GM12878 (cell line): ENCODE results near the gene CXCL14.
"Not testable (repeated sequence)": the region's sequence is repeated elsewhere in the genome, so short reads cannot be mapped to it uniquely, and the experiment has no call there.

Experiments used
- EZH2 ChIP-seq: IDR thresholded peaks from 2 replicates; pipeline ENCODE4 v1.6.1; 2012; ENCODE audit warnings: low read depth, mild to moderate bottlenecking, control low read depth, inconsistent platforms, low read length, borderline replicate concordance; ENCODE audit not compliant: control insufficient read depth
- POLR2AphosphoS2 ChIP-seq: IDR thresholded peaks from 2 replicates; pipeline ENCODE4 v1.6.1; 2011; ENCODE audit warnings: low read depth, mild to moderate bottlenecking, low read length, improper control_type of control experiment, moderate library complexity
- SIN3A ChIP-seq: IDR thresholded peaks from 2 replicates; pipeline ENCODE4 v1.6.1; 2012; ENCODE audit warnings: low read depth, low read length, improper control_type of control experiment
- STAT1 ChIP-seq: fragments of 450-650 bp; conservative IDR thresholded peaks from 2 replicates; pipeline ENCODE4 v1.6.1; 2014; ENCODE audit warnings: antibody characterized with exemption, mild to moderate bottlenecking
- ZSCAN29 ChIP-seq: fragments of 450-650 bp; IDR thresholded peaks from 2 replicates; pipeline ENCODE4 v1.6.1; 2017; ENCODE audit warnings: mild to moderate bottlenecking, moderate library complexity

- not testable (repeated sequence) for TF ChIP-seq ZSCAN29, POLR2AphosphoS2, STAT1, SIN3A, EZH2
These were observed 49.2 kb downstream of the CXCL14 start for GRCh38 chr5:135529576-135529975.
